Endothelial cell of umbilical vein (primary cell): ENCODE results near the gene TMEM59L. TPM values are rescaled to one million over a fixed set of nuclear protein-coding genes. Genes with fewer than 3 reads are reported as not detected.

Source experiments
- BruUV-seq: library from RNA; stranded (reverse); fragments of 400-500 nt; replicated peaks from 2 replicates; lab custom pipeline; 2021; lab: Mats Ljungman, UMichigan
- CTCF ChIA-PET: fragments of 300-600, 350-600 bp; sonication (Branson Sonifier 250); formaldehyde crosslinking; loops from one replicate; lab custom pipeline; 2021; ENCODE audit warnings: antibody characterized with exemption, inconsistent platforms; lab: Charles Lee
- POLR2A ChIA-PET: fragments of 300-600, 350-600 bp; sonication (Branson Sonifier 250); formaldehyde crosslinking; loops from one replicate; lab custom pipeline; 2021; ENCODE audit warnings: antibody characterized with exemption, inconsistent platforms; lab: Charles Lee
- DNase-seq: peaks from one replicate; pipeline ENCODE4 v3.0.0-alpha.2; 2011; ENCODE audit warnings: low read depth, low spot score
- FAIRE-seq: peaks from 2 replicates; lab custom pipeline; 2011; peaks lifted over from hg19 to GRCh38; lab: Jason Lieb, UNC
- H2AFZ ChIP-seq: 2 replicates; pipeline ENCODE4 v1.6.0; 2012; ENCODE audit warnings: low read depth, low read length, control low read depth, inconsistent platforms
- H3K27ac ChIP-seq: 2 replicates; pipeline ENCODE4 v1.5.1; 2011; ENCODE audit warnings: low read depth, mild to moderate bottlenecking, control low read depth, low read length, moderate library complexity; ENCODE audit not compliant: insufficient read depth
- H3K27me3 ChIP-seq, 2 experiments: 2 replicates each; pipeline versions ENCODE4 v1.6.0 to v1.6.1; 2011; ENCODE audit warnings: low read length in 2 of 2, mixed read lengths in 1 of 2; ENCODE audit not compliant: control insufficient read depth in 2 of 2, insufficient read depth in 2 of 2
- H3K36me3 ChIP-seq, 2 experiments: 2 replicates in 1 of 2; 3 replicates in 1 of 2; pipeline ENCODE4 v1.5.1; 2011; ENCODE audit warnings: low read length in 2 of 2, mild to moderate bottlenecking in 1 of 2, moderate library complexity in 1 of 2; ENCODE audit not compliant: control insufficient read depth in 2 of 2, insufficient read depth in 2 of 2; ENCODE audit errors: extremely low read depth in 1 of 2
- H3K4me1 ChIP-seq: 3 replicates; pipeline ENCODE4 v1.5.1; 2011; ENCODE audit warnings: mild to moderate bottlenecking, low read length; ENCODE audit not compliant: control insufficient read depth, insufficient read depth; ENCODE audit errors: extremely low read depth
- H3K4me2 ChIP-seq: 2 replicates; pipeline ENCODE4 v1.6.1; 2011; ENCODE audit warnings: low read length, control low read depth, mixed read lengths; ENCODE audit not compliant: insufficient read depth
- H3K4me3 ChIP-seq, 3 experiments: fragments of 200-600 bp in 1 of 3; sonication (generic), shearing (Covaris generic) in 1 of 3; replicated peaks in 1 of 3; 2 replicates each; pipeline ENCODE4 v1.5.1; 2011 to 2016; ENCODE audit warnings: control low read depth in 3 of 3, low read length in 3 of 3, mild to moderate bottlenecking in 2 of 3, inconsistent platforms in 1 of 3, low read depth in 1 of 3, moderate library complexity in 1 of 3; ENCODE audit not compliant: insufficient read depth in 1 of 3
- H3K79me2 ChIP-seq: 2 replicates; pipeline ENCODE4 v1.6.0; 2012; ENCODE audit warnings: low read length, inconsistent platforms; ENCODE audit not compliant: control insufficient read depth, insufficient read depth
- H3K9ac ChIP-seq: replicated peaks from 2 replicates; pipeline ENCODE3; 2011; ENCODE audit warnings: low read length, control low read depth; ENCODE audit not compliant: insufficient read depth; ENCODE audit errors: extremely low read depth
- H3K9me1 ChIP-seq: replicated peaks from 3 replicates; pipeline ENCODE4 v1.6.0; 2011; ENCODE audit warnings: mild to moderate bottlenecking, low read length; ENCODE audit not compliant: control insufficient read depth, insufficient read depth; ENCODE audit errors: extremely low read depth
- H3K9me3 ChIP-seq: replicated peaks from 2 replicates; pipeline ENCODE4 v1.5.1; 2012; ENCODE audit warnings: low read length, inconsistent platforms; ENCODE audit not compliant: control insufficient read depth, insufficient read depth
- H4K20me1 ChIP-seq: replicated peaks from 2 replicates; pipeline ENCODE3; 2011; ENCODE audit warnings: mild to moderate bottlenecking, low read length; ENCODE audit not compliant: control insufficient read depth, insufficient read depth; ENCODE audit errors: extremely low read depth
- CTCF ChIP-seq, 2 donors: IDR thresholded peaks; 1 replicate in 1 of 2; 2 replicates in 1 of 2; pipeline ENCODE4 v1.5.1; 2011; ENCODE audit warnings: low read length in 2 of 2, mild to moderate bottlenecking in 2 of 2, moderate library complexity in 2 of 2, control low read depth in 1 of 2, inconsistent platforms in 1 of 2, low read depth in 1 of 2; ENCODE audit not compliant: insufficient read depth in 1 of 2; ENCODE audit errors: extremely low read depth in 1 of 2
- EZH2 ChIP-seq: IDR thresholded peaks from 2 replicates; pipeline ENCODE4 v1.6.1; 2012; ENCODE audit warnings: borderline replicate concordance, low read depth, mild to moderate bottlenecking, moderate library complexity, low read length, inconsistent platforms; ENCODE audit not compliant: severe bottlenecking
- FOS ChIP-seq: IDR thresholded peaks from 2 replicates; pipeline ENCODE4 v1.6.1; 2011; ENCODE audit warnings: mild to moderate bottlenecking, low read length, moderate library complexity, borderline replicate concordance; ENCODE audit not compliant: insufficient read depth
- GATA2 ChIP-seq: IDR thresholded peaks from 2 replicates; pipeline ENCODE4 v1.7.0; 2011; ENCODE audit warnings: low read depth, mild to moderate bottlenecking, moderate library complexity, mixed read lengths, low read length; ENCODE audit not compliant: insufficient read length, insufficient read depth
- JUN ChIP-seq: IDR thresholded peaks from 2 replicates; pipeline ENCODE4 v1.6.1; 2011; ENCODE audit warnings: borderline replicate concordance, low read depth; ENCODE audit not compliant: insufficient read length, insufficient read depth
- MAX ChIP-seq: IDR thresholded peaks from 2 replicates; pipeline ENCODE4 v1.6.1; 2011; ENCODE audit not compliant: insufficient read depth, insufficient read length
- MYC ChIP-seq: IDR thresholded peaks from one replicate; pipeline ENCODE4 v1.6.1; 2011; ENCODE audit warnings: mild to moderate bottlenecking, low read depth, low read length
- POLR2A ChIP-seq: IDR thresholded peaks from 2 replicates; pipeline ENCODE4 v1.6.1; 2012; ENCODE audit warnings: low read depth, mild to moderate bottlenecking, control low read depth, low read length
- POLR2AphosphoS5 ChIP-seq: IDR thresholded peaks from 2 replicates; pipeline ENCODE4 v1.6.1; 2012; ENCODE audit warnings: low read depth, mild to moderate bottlenecking, control low read depth, low read length, moderate library complexity; ENCODE audit not compliant: insufficient read depth
- dilution Hi-C: fragments of 300-500 bp; cut with MboI; formaldehyde crosslinking; loops from one replicate; pipeline ENCODE4 v1.15.0; 2019; ENCODE audit warnings: low sequenced_read_pairs; ENCODE audit not compliant: extremely low pct_ligation_motif_present
- intact Hi-C: fragments of 100-400 bp; cut with micrococcal nuclease; formaldehyde crosslinking; loops from one replicate; pipeline ENCODE4 v1.10.0; 2022
- polyA plus RNA-seq, 4 experiments: library from polyadenylated mRNA; depleted of rRNA in 3 of 4; stranded (reverse) in 3 of 4; unstranded in 1 of 4; fragments of >200 nt; gene quantifications; 2 replicates each; pipeline versions ENCODE4 v1.2.1 to v1.2.3, GENCODE V29; 2011 to 2012; ENCODE audit warnings: missing spikeins in 1 of 4
- total RNA-seq: library from RNA; stranded (reverse); gene quantifications from 2 replicates; pipeline ENCODE4 v1.2.3, GENCODE V29; 2021

Gene TMEM59L
- total and polyA plus RNA-seq, 2 donors (not counting 3 experiments of a cell fraction or from before 2014, with no cell fraction given): 0.43 to 0.97 TPM

DNA sequence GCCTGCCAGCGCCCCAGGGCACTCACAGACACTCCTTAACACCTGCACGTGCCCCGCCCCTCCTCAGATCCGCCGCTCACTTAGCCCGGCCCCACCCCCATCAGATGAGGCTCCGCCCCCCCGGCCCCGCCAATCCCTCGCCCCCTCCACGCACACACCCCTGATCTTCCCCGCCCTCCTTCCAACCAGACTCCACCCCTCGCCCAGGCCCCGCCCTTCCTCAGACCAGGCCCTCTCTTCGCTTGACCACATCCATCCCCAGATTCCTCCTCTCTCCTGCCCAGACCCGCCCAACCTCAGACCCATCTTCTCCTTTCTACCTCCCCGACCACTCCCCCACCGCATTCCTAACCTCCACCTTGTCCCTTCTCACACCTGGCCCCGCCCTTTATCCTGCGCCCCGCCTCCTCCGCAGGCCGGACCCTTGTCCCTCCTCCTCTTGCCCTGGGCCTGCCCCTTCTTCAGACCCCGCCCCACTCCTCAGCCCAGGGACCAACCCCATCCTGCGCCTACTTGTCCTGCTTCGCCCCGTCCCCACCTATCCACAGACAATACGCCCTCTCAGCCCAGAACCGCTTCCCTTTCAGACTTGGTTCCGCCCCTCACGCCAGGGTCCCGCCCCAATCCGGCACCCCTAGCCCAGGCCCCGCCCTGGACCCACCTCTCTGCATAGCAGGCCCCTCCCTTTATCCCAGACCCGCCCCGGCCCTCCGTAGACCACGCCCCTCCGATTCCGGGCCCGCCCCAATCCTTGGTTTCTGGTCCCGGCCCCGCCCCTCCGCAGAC, 23.7 kb downstream of the TMEM59L start:
- Histone ChIP-seq H3K36me3 (no peaks in the 10 kb centered on the region), H3K4me3 (peak overlapping the region in 2 of 3 experiments; percentile 3 to 60), H3K27ac (no peak overlapping the region), H4K20me1 (no peaks in the 10 kb centered on the region), H3K9ac (no peak overlapping the region), H3K4me2 (no peak overlapping the region), H3K27me3 (no peaks in the 10 kb centered on the region), H3K9me3 (no peaks in the 10 kb centered on the region), H3K79me2 (no peaks in the 10 kb centered on the region), H2AFZ (peak overlapping the region; percentile 83), H3K9me1 (no peaks in the 10 kb centered on the region), H3K4me1 (peaks cover 4% of the 10 kb centered on the region)
- dilution Hi-C loops (no loop called here), intact Hi-C loops (loop anchor here (1.0 to 2.0 kb wide), 2 partner anchors 14 to 26 kb away; no protein-coding TSS in a partner anchor)
- DNase-seq (peak; percentile 96), FAIRE-seq (peak; percentile 93)
- ChIA-PET CTCF (interaction anchor here (1.2 kb wide), 1 partner anchor 12 kb away, joined by 8 read pairs; no protein-coding TSS in a partner anchor), POLR2A (no interaction called here)
- TF ChIP-seq POLR2AphosphoS5: no peak
- BruUV-seq: no TSS peak

DNA sequence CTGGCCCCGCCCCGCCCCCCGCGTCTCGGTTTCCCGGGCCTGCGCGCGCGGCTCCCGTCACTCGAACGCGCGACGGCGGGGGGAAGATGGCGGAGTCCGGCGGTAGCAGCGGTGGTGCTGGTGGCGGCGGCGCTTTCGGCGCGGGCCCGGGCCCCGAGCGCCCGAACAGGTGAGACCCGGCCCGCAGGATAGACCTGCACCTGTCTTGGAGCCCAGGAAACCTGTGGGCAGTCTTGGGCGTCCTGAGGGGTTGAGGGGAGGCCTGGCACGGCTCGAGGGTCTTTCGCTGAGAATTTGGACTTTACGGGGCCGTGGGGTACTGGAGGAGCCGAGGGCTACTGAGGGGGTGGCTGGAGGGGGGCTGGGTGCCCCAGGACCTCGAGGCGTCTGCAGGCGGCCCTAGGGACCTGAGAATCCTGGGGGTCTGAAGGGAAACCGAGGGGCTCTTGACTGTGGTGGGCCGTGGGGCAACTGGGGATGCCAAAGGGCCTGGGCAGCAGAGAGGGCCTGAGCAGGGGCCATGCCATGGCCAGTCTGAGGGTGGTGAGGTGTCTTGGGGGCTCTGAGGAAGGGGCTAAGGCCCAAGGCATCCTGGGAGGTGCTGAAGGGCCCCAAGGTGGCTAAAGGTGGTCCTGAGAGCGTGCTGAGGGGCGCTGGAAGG, 24.4 kb downstream of the TMEM59L start, which contains the start of gene KLHL26:
KLHL26 (plus strand) TSS at position 60 of the 661 bp plus-strand sequence; CDS start at position 87, 27 bp downstream.
- intact Hi-C loops: loop anchor here (1.0 to 2.0 kb wide), 2 partner anchors 14 to 27 kb away; no protein-coding TSS in a partner anchor
- Histone ChIP-seq H3K9me3 (no peaks in the 10 kb centered on the region), H2AFZ (peak within 1 kb of the TSS; percentile 89), H3K36me3 (no peaks in the 10 kb centered on the region), H3K4me1 (peaks cover 4% of the 10 kb centered on the region), H3K79me2 (no peaks in the 10 kb centered on the region), H3K9me1 (no peaks in the 10 kb centered on the region), H3K4me2 (peak within 1 kb of the TSS; percentile 80), H3K27ac (no peak within 1 kb of the TSS), H3K9ac (peak within 1 kb of the TSS; percentile 88), H4K20me1 (no peaks in the 10 kb centered on the region), H3K4me3 (peak within 1 kb of the TSS; percentile 60 to 87 (median 67)), H3K27me3 (no peaks in the 10 kb centered on the region)
- dilution Hi-C loops: no loop called here
- FAIRE-seq: peak; percentile 18
- no peak for DNase-seq
- BruUV-seq: no TSS peak
- TF ChIP-seq CTCF (IDR thresholded peaks at IDR 0.05; ENCODE audit: extremely low read depth in 1 of 2, insufficient read depth in 1 of 2, low read depth in 1 of 2, low read length in 2 of 2) (no peak), MAX (no peak), POLR2A (no peak), GATA2 (no peak), FOS (no peak), MYC (no peak), POLR2AphosphoS5 (no peak), EZH2 (no peak), JUN (no peak)
- ChIA-PET POLR2A (no interaction called here), CTCF (no interaction called here)
